SU-DHL-6 (cell line): ENCODE data around the gene LINGO3.

Experiments
- H2AFZ ChIP-seq: fragments of 200-600 bp; sonication (generic); 2 replicates; pipeline ENCODE4 v1.6.1; 2014; ENCODE audit warnings: low read depth, mild to moderate bottlenecking, moderate library complexity, mixed read lengths, antibody characterized with exemption, low read length; ENCODE audit not compliant: severe bottlenecking
- H3F3A ChIP-seq: fragments of 200-600 bp; shearing (Covaris generic); 2 replicates; pipeline ENCODE4 v1.6.0; 2016; ENCODE audit warnings: antibody characterized with exemption, mild to moderate bottlenecking; ENCODE audit not compliant: insufficient read depth
- H3K27ac ChIP-seq: fragments of 200-600 bp; sonication (generic); 2 replicates; pipeline ENCODE4 v1.5.1; 2016; ENCODE audit warnings: low read depth, mild to moderate bottlenecking, low read length, moderate library complexity, mixed read lengths
- H3K27me3 ChIP-seq: fragments of 200-600 bp; sonication (generic), shearing (Covaris generic); 2 replicates; pipeline ENCODE4 v1.6.0; 2014; ENCODE audit warnings: mild to moderate bottlenecking, low read length
- H3K36me3 ChIP-seq: fragments of 200-600 bp; sonication (generic); 2 replicates; pipeline ENCODE4 v1.6.1; 2014; ENCODE audit warnings: mild to moderate bottlenecking, low read length, mixed read lengths
- H3K4me2 ChIP-seq: fragments of 300-600, 200-600 bp; shearing (Covaris generic), sonication (generic); 2 replicates; pipeline ENCODE4 v1.6.0; 2014; ENCODE audit warnings: low read length, low read depth, mild to moderate bottlenecking; ENCODE audit not compliant: poor library complexity, severe bottlenecking
- H3K4me3 ChIP-seq: fragments of 200-600 bp; sonication (generic); 2 replicates; pipeline ENCODE4 v1.5.1; 2014; ENCODE audit warnings: antibody characterized with exemption, low read length, mild to moderate bottlenecking, mixed read lengths; ENCODE audit not compliant: insufficient read depth, poor library complexity, severe bottlenecking
- H3K79me2 ChIP-seq: fragments of 200-600 bp; sonication (generic); 2 replicates; pipeline ENCODE4 v1.6.1; 2014; ENCODE audit warnings: mild to moderate bottlenecking, low read length, moderate library complexity; ENCODE audit not compliant: insufficient read depth
- H3K9ac ChIP-seq: fragments of 200-600 bp; sonication (generic); 2 replicates; pipeline ENCODE4 v1.7.0; 2014; ENCODE audit warnings: mild to moderate bottlenecking, low read length
- H3K9me2 ChIP-seq: fragments of 200-600 bp; sonication (generic); replicated peaks from 2 replicates; pipeline ENCODE4 v1.6.1; 2014; ENCODE audit warnings: low read length; ENCODE audit not compliant: insufficient read depth
- H3K9me3 ChIP-seq: fragments of 200-600 bp; sonication (generic); 2 replicates; pipeline ENCODE4 v1.6.1; 2014; ENCODE audit warnings: low read length, mixed read lengths; ENCODE audit not compliant: insufficient read depth
- H4K20me1 ChIP-seq: fragments of 200-600 bp; sonication (generic); 2 replicates; pipeline ENCODE4 v1.6.1; 2014; ENCODE audit warnings: low read depth, mild to moderate bottlenecking, antibody characterized with exemption, low read length, moderate library complexity, mixed read lengths
- CTCF ChIP-seq: fragments of 200-600 bp; sonication (generic); IDR thresholded peaks from one replicate; pipeline ENCODE4 v1.5.1; 2017; ENCODE audit warnings: antibody characterized with exemption, mild to moderate bottlenecking, low read length, moderate library complexity; ENCODE audit not compliant: insufficient read depth, poor library complexity, severe bottlenecking
- EZH2phosphoT487 ChIP-seq: fragments of 200-600 bp; sonication (generic), shearing (Covaris generic); conservative IDR thresholded peaks from 2 replicates; pipeline ENCODE4 v1.6.1; 2018; ENCODE audit warnings: mild to moderate bottlenecking, antibody characterized with exemption, low read length, moderate library complexity, mixed read lengths

LINGO3 gene

DNA sequence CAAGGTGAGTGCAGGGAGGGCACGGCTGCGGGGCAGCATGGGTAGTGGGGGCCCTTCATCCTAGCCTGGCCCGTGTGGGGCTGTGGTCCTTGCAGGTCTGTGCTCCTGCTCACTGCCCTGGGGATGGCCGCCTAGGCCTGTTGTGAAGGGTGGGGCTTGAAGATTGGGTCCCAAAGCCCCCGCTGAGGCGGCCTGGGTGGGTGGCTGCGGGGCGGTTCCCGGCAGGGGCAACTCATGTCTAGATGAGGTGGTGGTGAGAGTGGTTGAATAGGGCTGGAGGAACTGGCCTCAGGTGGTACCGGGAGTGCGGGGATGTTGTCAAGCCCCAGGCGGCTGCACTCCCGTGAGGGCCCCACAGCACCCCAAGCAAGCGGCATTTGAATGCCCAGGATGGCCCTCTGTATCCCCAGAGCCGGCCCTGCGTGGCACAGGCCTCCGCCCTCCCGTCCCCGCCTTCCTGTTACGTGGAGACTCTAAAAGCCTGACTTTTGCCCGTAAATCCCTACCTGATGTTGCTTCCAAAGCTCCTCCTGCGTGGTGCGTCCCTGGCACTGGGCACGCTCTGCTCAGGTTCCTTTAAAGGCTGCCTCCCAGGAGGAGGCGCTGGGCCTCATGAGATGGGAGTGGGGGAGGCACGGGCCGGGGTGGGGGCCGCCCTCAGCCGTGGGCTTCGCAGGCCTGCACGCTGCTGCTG lies 35.5 kb upstream of the LINGO3 start:
- Histone ChIP-seq H3K9me3 (no peaks in the 10 kb centered on the region), H2AFZ (no peak overlapping the region), H4K20me1 (no peaks in the 10 kb centered on the region), H3K27ac (no peak overlapping the region), H3K9ac (no peak overlapping the region), H3K36me3 (no peaks in the 10 kb centered on the region), H3K79me2 (no peaks in the 10 kb centered on the region), H3K27me3 (no peaks in the 10 kb centered on the region), H3K4me3 (no peak overlapping the region), H3K9me2 (no peaks in the 10 kb centered on the region), H3K4me2 (no peak overlapping the region), H3F3A (no peaks in the 10 kb centered on the region)
- TF ChIP-seq CTCF (no peak), EZH2phosphoT487 (no peak)

GRCh38 chr19:2342656-2343288 lies 34.8 kb upstream of the LINGO3 start:
- TF ChIP-seq EZH2phosphoT487 (no peak), CTCF (no peak)
- H3K27ac ChIP-seq: no peak overlapping the region
- no peak overlapping the region for H3K4me2 ChIP-seq
- no peak overlapping the region for H3K9ac ChIP-seq
- no peaks in the 10 kb centered on the region for H4K20me1 ChIP-seq
- H3F3A ChIP-seq: no peaks in the 10 kb centered on the region
- H3K9me3 ChIP-seq: no peaks in the 10 kb centered on the region
- H3K27me3 ChIP-seq: no peaks in the 10 kb centered on the region
- no peaks in the 10 kb centered on the region for H3K36me3 ChIP-seq
- no peak overlapping the region for H3K4me3 ChIP-seq
- H2AFZ ChIP-seq: no peak overlapping the region
- no peaks in the 10 kb centered on the region for H3K9me2 ChIP-seq
- no peaks in the 10 kb centered on the region for H3K79me2 ChIP-seq

GRCh38 chr19:2341982-2342381 lies 34.0 kb upstream of the LINGO3 start:
- H3K4me2 ChIP-seq: no peak overlapping the region
- H3K27ac ChIP-seq: no peak overlapping the region
- no peaks in the 10 kb centered on the region for H3K9me3 ChIP-seq
- H2AFZ ChIP-seq: no peak overlapping the region
- no peaks in the 10 kb centered on the region for H3K27me3 ChIP-seq
- no peak overlapping the region for H3K9ac ChIP-seq
- TF ChIP-seq CTCF (no peak), EZH2phosphoT487 (no peak)
- no peaks in the 10 kb centered on the region for H4K20me1 ChIP-seq
- H3K79me2 ChIP-seq: no peaks in the 10 kb centered on the region
- H3F3A ChIP-seq: no peaks in the 10 kb centered on the region
- no peaks in the 10 kb centered on the region for H3K9me2 ChIP-seq
- H3K36me3 ChIP-seq: no peaks in the 10 kb centered on the region
- H3K4me3 ChIP-seq: no peak overlapping the region
